NK-92 (cell line): ENCODE measurements around the gene UTP20.

Source experiments
- DNase-seq: peaks from one replicate; lab custom pipeline; 2025; ENCODE audit not compliant: unreplicated experiment; lab: John Stamatoyannopoulos, UW

The UTP20 gene

DNA sequence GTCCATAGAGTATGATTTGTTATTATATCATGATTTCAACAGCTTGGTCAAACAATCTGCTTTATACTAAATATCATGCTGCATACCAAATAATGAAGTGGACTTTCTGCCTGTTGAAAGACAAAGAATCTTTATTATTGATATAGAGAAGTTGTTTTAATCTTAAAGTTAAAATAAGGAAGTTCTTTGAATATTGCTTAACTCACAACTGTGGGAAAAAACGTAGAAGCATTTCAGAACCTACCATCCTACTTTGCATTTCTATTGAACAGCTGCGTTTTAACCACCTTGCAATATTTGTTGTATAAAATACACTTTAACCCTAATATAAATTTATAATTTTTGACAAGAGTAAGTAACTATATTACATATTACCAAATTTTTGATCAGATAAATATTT, 150.6 kb downstream of the UTP20 start:
- no peak for DNase-seq

DNA sequence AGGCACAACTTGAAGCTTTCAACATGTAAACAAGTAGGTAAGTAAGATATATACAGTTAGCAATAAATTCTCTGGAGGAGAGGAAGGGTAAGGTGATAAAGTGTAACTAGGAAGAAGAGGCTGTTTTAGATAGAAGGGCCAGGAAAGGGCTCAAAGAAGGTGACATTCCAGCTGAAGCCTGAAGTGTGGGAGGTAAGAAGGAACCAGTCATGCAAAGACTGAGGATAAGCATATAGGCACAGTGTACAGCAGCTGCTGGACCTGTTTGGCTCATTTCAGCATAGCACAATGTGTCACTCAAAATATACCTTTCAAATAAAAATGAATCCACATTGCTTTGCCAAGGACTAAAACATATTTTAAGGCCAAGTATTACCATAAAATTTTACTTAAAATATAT, 156.2 kb downstream of the UTP20 start:
- DNase-seq, result no peak
